IgD-negative memory B cell (primary cell): Measurements from ENCODE around the gene DCBLD2. TPM values are rescaled to one million over a fixed set of nuclear protein-coding genes. Genes with fewer than 3 reads are reported as not detected.

Experiments used
- H3K27ac Mint-ChIP-seq, 3 donors: one replicate each; pipeline ENCODE4 v1.8.0; 2020 to 2022; ENCODE audit warnings: mild to moderate bottlenecking in 3 of 3, mixed read lengths in 3 of 3, moderate library complexity in 1 of 3
- H3K27me3 Mint-ChIP-seq: one replicate; pipeline ENCODE4 v1.8.0; 2021; ENCODE audit warnings: mixed read lengths
- H3K36me3 Mint-ChIP-seq: one replicate; pipeline ENCODE4 v1.8.0; 2020; ENCODE audit warnings: mild to moderate bottlenecking, mixed read lengths
- H3K4me1 Mint-ChIP-seq, 3 donors: one replicate each; pipeline ENCODE4 v1.8.0; 2020 to 2022; ENCODE audit warnings: mixed read lengths in 3 of 3, mild to moderate bottlenecking in 1 of 3
- H3K4me3 Mint-ChIP-seq, 4 donors: one replicate each; pipeline ENCODE4 v1.8.0; 2020 to 2022; ENCODE audit warnings: mild to moderate bottlenecking in 4 of 4, mixed read lengths in 4 of 4, moderate library complexity in 3 of 4
- H3K9me3 Mint-ChIP-seq, 3 donors: one replicate each; pipeline ENCODE4 v1.8.0; 2020 to 2021; ENCODE audit warnings: mixed read lengths in 3 of 3, mild to moderate bottlenecking in 1 of 3
- polyA plus RNA-seq: library from polyadenylated mRNA; unstranded; fragments of 300-500 nt; fragmentation: Illumina TruSeq; gene quantifications from one replicate; pipeline ENCODE4 v1.2.3, GENCODE V29; 2021

The DCBLD2 gene
- polyA plus RNA-seq, 1 donor from 2014 or later: not detected

GRCh38 chr3:98779541-98780335 lies 121.8 kb downstream of the DCBLD2 start:
- Mint-ChIP-seq H3K36me3 (no peaks in the 10 kb centered on the region), H3K4me3 (no peak overlapping the region), H3K9me3 (peaks cover 0 to 3% (median 0%) of the 10 kb centered on the region in 3 donors), H3K4me1 (no peaks in the 10 kb centered on the region), H3K27ac (no peak overlapping the region), H3K27me3 (peaks cover 8% of the 10 kb centered on the region)

- H3K27me3 Mint-ChIP-seq: peaks cover 9% of the 10 kb centered on the region
- peaks cover 0 to 3% (median 0%) of the 10 kb centered on the region in 3 donors for H3K9me3 Mint-ChIP-seq
Observed at GRCh38 chr3:98778852-98779413, 122.6 kb downstream of the DCBLD2 start.

GRCh38 chr3:98778383-98778782 lies 123.1 kb downstream of the DCBLD2 start:
- Mint-ChIP-seq H3K4me3 (no peak overlapping the region), H3K27me3 (peaks cover 9% of the 10 kb centered on the region), H3K27ac (no peak overlapping the region), H3K9me3 (peaks cover 0 to 3% (median 0%) of the 10 kb centered on the region in 3 donors), H3K36me3 (no peaks in the 10 kb centered on the region), H3K4me1 (no peaks in the 10 kb centered on the region)

More at GRCh38 chr3:98778852-98779413, 122.6 kb downstream of the DCBLD2 start:
- Mint-ChIP-seq H3K4me3 (peak overlapping the region in 1 of 4 donors; percentile 7), H3K27ac (no peak overlapping the region), H3K36me3 (no peaks in the 10 kb centered on the region), H3K4me1 (no peaks in the 10 kb centered on the region)

- H3K4me1 Mint-ChIP-seq: no peaks in the 10 kb centered on the region
- H3K27me3 Mint-ChIP-seq: peaks cover 9% of the 10 kb centered on the region
- no peaks in the 10 kb centered on the region for H3K36me3 Mint-ChIP-seq
- H3K4me3 Mint-ChIP-seq: no peak overlapping the region
- no peak overlapping the region for H3K27ac Mint-ChIP-seq
- H3K9me3 Mint-ChIP-seq: no peaks in the 10 kb centered on the region
Observed at GRCh38 chr3:98777801-98778220, 123.7 kb downstream of the DCBLD2 start.

- H3K27ac Mint-ChIP-seq: no peak overlapping the region
- H3K4me3 Mint-ChIP-seq: no peak overlapping the region
- peaks cover 9% of the 10 kb centered on the region for H3K27me3 Mint-ChIP-seq
- H3K9me3 Mint-ChIP-seq: no peaks in the 10 kb centered on the region
- H3K4me1 Mint-ChIP-seq: no peaks in the 10 kb centered on the region
- no peaks in the 10 kb centered on the region for H3K36me3 Mint-ChIP-seq
Observed at GRCh38 chr3:98777286-98777685, 124.2 kb downstream of the DCBLD2 start.

GRCh38 chr3:98776140-98776493 lies 125.4 kb downstream of the DCBLD2 start:
- Mint-ChIP-seq H3K9me3 (no peaks in the 10 kb centered on the region), H3K36me3 (no peaks in the 10 kb centered on the region), H3K4me3 (no peak overlapping the region), H3K4me1 (no peaks in the 10 kb centered on the region), H3K27me3 (peaks cover 9% of the 10 kb centered on the region), H3K27ac (no peak overlapping the region)

GRCh38 chr3:98775459-98776139 lies 125.9 kb downstream of the DCBLD2 start:
- Mint-ChIP-seq H3K9me3 (no peaks in the 10 kb centered on the region), H3K36me3 (no peaks in the 10 kb centered on the region), H3K4me1 (no peaks in the 10 kb centered on the region), H3K27ac (no peak overlapping the region), H3K27me3 (peaks cover 8% of the 10 kb centered on the region), H3K4me3 (no peak overlapping the region)

- H3K27me3 Mint-ChIP-seq: peaks cover 10% of the 10 kb centered on the region
- no peaks in the 10 kb centered on the region for H3K36me3 Mint-ChIP-seq
- no peak overlapping the region for H3K4me3 Mint-ChIP-seq
- H3K4me1 Mint-ChIP-seq: no peaks in the 10 kb centered on the region
- H3K9me3 Mint-ChIP-seq: no peaks in the 10 kb centered on the region
- no peak overlapping the region for H3K27ac Mint-ChIP-seq
Observed at GRCh38 chr3:98772022-98772421, 129.5 kb downstream of the DCBLD2 start.

- no peak overlapping the region for H3K4me3 Mint-ChIP-seq
- no peaks in the 10 kb centered on the region for H3K4me1 Mint-ChIP-seq
- H3K9me3 Mint-ChIP-seq: peaks cover 0 to 2% (median 0%) of the 10 kb centered on the region in 3 donors
- no peaks in the 10 kb centered on the region for H3K36me3 Mint-ChIP-seq
- no peak overlapping the region for H3K27ac Mint-ChIP-seq
- peaks cover 13% of the 10 kb centered on the region for H3K27me3 Mint-ChIP-seq
Observed at GRCh38 chr3:98770261-98771039, 131.0 kb downstream of the DCBLD2 start.

GRCh38 chr3:98769448-98769847 lies 132.0 kb downstream of the DCBLD2 start:
- Mint-ChIP-seq H3K36me3 (no peaks in the 10 kb centered on the region), H3K9me3 (peaks cover 0 to 2% (median 0%) of the 10 kb centered on the region in 3 donors), H3K27me3 (peaks cover 11% of the 10 kb centered on the region), H3K27ac (no peak overlapping the region), H3K4me1 (no peaks in the 10 kb centered on the region), H3K4me3 (no peak overlapping the region)

GRCh38 chr3:98768961-98769360 lies 132.5 kb downstream of the DCBLD2 start:
- Mint-ChIP-seq H3K4me3 (no peak overlapping the region), H3K4me1 (no peaks in the 10 kb centered on the region), H3K9me3 (peaks cover 0 to 2% (median 0%) of the 10 kb centered on the region in 3 donors), H3K36me3 (no peaks in the 10 kb centered on the region), H3K27me3 (peaks cover 11% of the 10 kb centered on the region), H3K27ac (no peak overlapping the region)

GRCh38 chr3:98766924-98767323 lies 134.6 kb downstream of the DCBLD2 start:
- peaks cover 0 to 2% (median 0%) of the 10 kb centered on the region in 3 donors for H3K9me3 Mint-ChIP-seq
- no peak overlapping the region for H3K4me3 Mint-ChIP-seq
- peaks cover 0 to under 1% (median 0%) of the 10 kb centered on the region in 3 donors for H3K4me1 Mint-ChIP-seq
- peaks cover 17% of the 10 kb centered on the region for H3K27me3 Mint-ChIP-seq
- no peak overlapping the region for H3K27ac Mint-ChIP-seq
- no peaks in the 10 kb centered on the region for H3K36me3 Mint-ChIP-seq

- Mint-ChIP-seq H3K27ac (no peak overlapping the region), H3K9me3 (peaks cover 0 to 3% (median 0%) of the 10 kb centered on the region in 3 donors), H3K4me1 (peaks cover 0 to 6% (median 0%) of the 10 kb centered on the region in 3 donors), H3K36me3 (no peaks in the 10 kb centered on the region), H3K27me3 (peaks cover 18% of the 10 kb centered on the region), H3K4me3 (no peak overlapping the region)
Observed at GRCh38 chr3:98765721-98766120, 135.8 kb downstream of the DCBLD2 start.

- no peak overlapping the region for H3K4me3 Mint-ChIP-seq
- peaks cover 0 to 3% (median 0%) of the 10 kb centered on the region in 3 donors for H3K9me3 Mint-ChIP-seq
- H3K27me3 Mint-ChIP-seq: peaks cover 12% of the 10 kb centered on the region
- H3K36me3 Mint-ChIP-seq: no peaks in the 10 kb centered on the region
- peaks cover 0 to 6% (median 0%) of the 10 kb centered on the region in 3 donors for H3K4me1 Mint-ChIP-seq
- H3K27ac Mint-ChIP-seq: no peak overlapping the region
Observed at GRCh38 chr3:98764472-98764884, 137.0 kb downstream of the DCBLD2 start.
